NCI-H1436 treated with DMSO at 0.1 percent for 48 hours (cell line): ENCODE results near the gene IFI35.
A peak's percentile ranks its signal among the peaks of the same experiment; 100 is the strongest.
"Not testable (repeated sequence)": the region's sequence is repeated elsewhere in the genome, so short reads cannot be mapped to it uniquely, and the experiment has no call there.

Source experiments
- DNase-seq: peaks from one replicate; lab custom pipeline; 2025; lab: John Stamatoyannopoulos, UW

Gene IFI35

GRCh38 chr17:42997984-42998938 is 8.3 kb upstream of the IFI35 start, which contains the start of gene RPL27:
RPL27 (plus strand) TSS chr17:42998419; CDS start chr17:42998751, 332 bp downstream.
- peak; percentile 100 for DNase-seq

GRCh38 chr17:42999003-42999525 is 7.5 kb upstream of the IFI35 start:
- no peak for DNase-seq

GRCh38 chr17:43000894-43001293 is 5.7 kb upstream of the IFI35 start:
- DNase-seq: not testable (repeated sequence)

GRCh38 chr17:43003542-43004172 is 2.9 kb upstream of the IFI35 start:
- no peak for DNase-seq

GRCh38 chr17:43010667-43011308 is 4.2 kb downstream of the IFI35 start:
- no peak for DNase-seq

- DNase-seq: no peak
Observed at GRCh38 chr17:43011728-43012472, 5.3 kb downstream of the IFI35 start.

GRCh38 chr17:43013296-43013695 is 6.7 kb downstream of the IFI35 start:
- DNase-seq: no peak

- DNase-seq: no peak
Observed at GRCh38 chr17:43014020-43014648, 7.5 kb downstream of the IFI35 start.

- DNase-seq: no peak
Observed at GRCh38 chr17:43014649-43015542, 8.3 kb downstream of the IFI35 start.

- no peak for DNase-seq
Observed at GRCh38 chr17:43015579-43015978, 9.0 kb downstream of the IFI35 start.

GRCh38 chr17:43016216-43016615 is 9.6 kb downstream of the IFI35 start:
- no peak for DNase-seq

- no peak for DNase-seq
Observed at GRCh38 chr17:43018008-43018853, 11.6 kb downstream of the IFI35 start.

- no peak for DNase-seq
Observed at GRCh38 chr17:43018932-43019331, 12.3 kb downstream of the IFI35 start.

- no peak for DNase-seq
Observed at GRCh38 chr17:43019418-43019817, 12.8 kb downstream of the IFI35 start.

- no peak for DNase-seq
Observed at GRCh38 chr17:43020030-43020621, 13.5 kb downstream of the IFI35 start.

- DNase-seq: no peak
Observed at GRCh38 chr17:43020789-43021740, 14.5 kb downstream of the IFI35 start.

GRCh38 chr17:43021741-43022512 is 15.3 kb downstream of the IFI35 start, which contains the start of gene VAT1:
VAT1 (minus strand) TSS chr17:43022385; CDS start chr17:43022322, 63 bp downstream.
- no peak for DNase-seq
